GM23338 (cell line): Measurements from ENCODE around the gene SMG6. TPM values are rescaled to one million over a fixed set of nuclear protein-coding genes. Genes with fewer than 3 reads are reported as not detected.

Source experiments
- ATAC-seq: fragments of 200-7000 bp; cut with Tn5 transposase; 3 replicates; pipeline ENCODE4 v1.9.1; 2020
- DNase-seq: peaks from one replicate; pipeline ENCODE4 v3.0.0-alpha.2; 2015; ENCODE audit warnings: low spot score
- H2AFZ ChIP-seq: fragments of 200-600 bp; sonication (generic); 2 replicates; pipeline ENCODE4 v1.8.0; 2016; ENCODE audit warnings: antibody characterized with exemption, mild to moderate bottlenecking, moderate library complexity
- H3F3A ChIP-seq: fragments of 200-600 bp; sonication (generic); replicated peaks from 2 replicates; pipeline ENCODE4 v1.8.0; 2017; ENCODE audit warnings: antibody characterized with exemption, mixed run types, low read depth
- H3K27ac ChIP-seq: fragments of 200-600 bp; sonication (generic); 2 replicates; pipeline ENCODE4 v1.6.1; 2016; ENCODE audit warnings: low read depth
- H3K27me3 ChIP-seq: fragments of 200-600 bp; sonication (generic); 2 replicates; pipeline ENCODE4 v1.8.0; 2016; ENCODE audit warnings: mild to moderate bottlenecking, mixed run types, moderate library complexity; ENCODE audit not compliant: insufficient read depth
- H3K36me3 ChIP-seq: fragments of 200-600 bp; sonication (generic); 2 replicates; pipeline ENCODE4 v1.8.0; 2016; ENCODE audit warnings: mild to moderate bottlenecking; ENCODE audit not compliant: insufficient read depth
- H3K4me1 ChIP-seq: fragments of 200-600 bp; sonication (generic); 2 replicates; pipeline ENCODE4 v1.8.0; 2016; ENCODE audit warnings: mild to moderate bottlenecking, moderate library complexity; ENCODE audit not compliant: insufficient read depth
- H3K4me2 ChIP-seq: fragments of 200-600 bp; sonication (generic); 2 replicates; pipeline ENCODE4 v1.7.1; 2017; ENCODE audit warnings: mixed run types
- H3K4me3 ChIP-seq: fragments of 200-600 bp; sonication (generic); 2 replicates; pipeline ENCODE4 v1.6.1; 2016; ENCODE audit warnings: mixed run types
- H3K79me2 ChIP-seq: fragments of 200-600 bp; sonication (generic); replicated peaks from 2 replicates; pipeline ENCODE4 v1.8.0; 2017; ENCODE audit warnings: mild to moderate bottlenecking; ENCODE audit not compliant: insufficient read depth
- H3K9me2 ChIP-seq: fragments of 200-600 bp; sonication (generic); 2 replicates; pipeline ENCODE4 v1.8.0; 2017; ENCODE audit not compliant: insufficient read depth
- H4K20me1 ChIP-seq: fragments of 200-600 bp; sonication (generic); replicated peaks from 2 replicates; pipeline ENCODE4 v1.8.0; 2017; ENCODE audit warnings: mild to moderate bottlenecking; ENCODE audit not compliant: insufficient read depth
- H3K27ac Mint-ChIP-seq: 2 replicates; pipeline ENCODE4 v1.8.0; 2020; ENCODE audit warnings: inconsistent platforms, mild to moderate bottlenecking, moderate library complexity, mixed read lengths
- H3K27me3 Mint-ChIP-seq: 3 replicates; pipeline ENCODE4 v1.8.0; 2022; ENCODE audit warnings: low read depth, mild to moderate bottlenecking, moderate library complexity, mixed read lengths, inconsistent platforms; ENCODE audit not compliant: insufficient read depth, poor library complexity
- H3K36me3 Mint-ChIP-seq: 3 replicates; pipeline ENCODE4 v1.8.0; 2021; ENCODE audit warnings: low read depth, mild to moderate bottlenecking, inconsistent platforms, moderate library complexity, mixed read lengths
- H3K4me1 Mint-ChIP-seq: 3 replicates; pipeline ENCODE4 v1.8.0; 2020; ENCODE audit warnings: mild to moderate bottlenecking, inconsistent platforms, mixed read lengths
- H3K4me3 Mint-ChIP-seq: 3 replicates; pipeline ENCODE4 v1.8.0; 2021; ENCODE audit warnings: moderate library complexity, mild to moderate bottlenecking, inconsistent platforms, mixed read lengths
- H3K9me3 Mint-ChIP-seq: 3 replicates; pipeline ENCODE4 v1.8.0; 2020; ENCODE audit warnings: moderate library complexity, mild to moderate bottlenecking, inconsistent platforms, mixed read lengths
- CREB1 ChIP-seq: fragments of 250-450 bp; sonication (Bioruptor Pico); IDR thresholded peaks from 2 replicates; pipeline ENCODE4 v1.5.0; 2020; ENCODE audit warnings: low read depth, mild to moderate bottlenecking, moderate library complexity
- EZH2 ChIP-seq: fragments of 200-600 bp; sonication (generic); IDR thresholded peaks from one replicate; pipeline ENCODE4 v1.8.0; 2017; ENCODE audit warnings: antibody characterized with exemption, mild to moderate bottlenecking, low read depth; ENCODE audit not compliant: unreplicated experiment
- EZH2phosphoT487 ChIP-seq: fragments of 200-600 bp; sonication (generic); IDR thresholded peaks from one replicate; pipeline ENCODE4 v1.8.1; 2018; ENCODE audit warnings: antibody characterized with exemption; ENCODE audit not compliant: unreplicated experiment
- POLR2AphosphoS5 ChIP-seq: IDR thresholded peaks from 2 replicates; pipeline ENCODE4 v1.6.1; 2016; ENCODE audit warnings: antibody characterized with exemption, low read depth
- ZNF114 ChIP-seq: fragments of 250-450 bp; sonication (Bioruptor Pico); IDR thresholded peaks from 2 replicates; pipeline ENCODE4 v1.5.0; 2020; ENCODE audit warnings: mild to moderate bottlenecking, moderate library complexity
- ZNF462 ChIP-seq: fragments of 250-450 bp; sonication (Bioruptor Pico); IDR thresholded peaks from 2 replicates; pipeline ENCODE4 v1.5.0; 2020; ENCODE audit warnings: mild to moderate bottlenecking, moderate library complexity
- polyA plus RNA-seq: library from polyadenylated mRNA; unstranded; fragments of >200 nt; fragmentation: Nextera tagmentation; extraction: Ambion mirVana; gene quantifications from 2 replicates; pipeline ENCODE4 v1.2.1, GENCODE V29; 2016
- total RNA-seq: library from RNA; depleted of rRNA; stranded (reverse); fragments of >200 nt; shearing (Covaris generic); gene quantifications from 2 replicates; pipeline ENCODE4 v1.2.3, GENCODE V29; 2014
- TF ChIP-seq, protein P1 (sequence below): IDR thresholded peaks from one replicate; pipeline ENCODE4 v1.6.1; 2018; ENCODE audit warnings: antibody characterized with exemption; ENCODE audit not compliant: unreplicated experiment

Gene SMG6
- total and polyA plus RNA-seq, 2 experiments from 2014 or later: 10.4 to 43.1 TPM

- TF ChIP-seq, protein P1, sequence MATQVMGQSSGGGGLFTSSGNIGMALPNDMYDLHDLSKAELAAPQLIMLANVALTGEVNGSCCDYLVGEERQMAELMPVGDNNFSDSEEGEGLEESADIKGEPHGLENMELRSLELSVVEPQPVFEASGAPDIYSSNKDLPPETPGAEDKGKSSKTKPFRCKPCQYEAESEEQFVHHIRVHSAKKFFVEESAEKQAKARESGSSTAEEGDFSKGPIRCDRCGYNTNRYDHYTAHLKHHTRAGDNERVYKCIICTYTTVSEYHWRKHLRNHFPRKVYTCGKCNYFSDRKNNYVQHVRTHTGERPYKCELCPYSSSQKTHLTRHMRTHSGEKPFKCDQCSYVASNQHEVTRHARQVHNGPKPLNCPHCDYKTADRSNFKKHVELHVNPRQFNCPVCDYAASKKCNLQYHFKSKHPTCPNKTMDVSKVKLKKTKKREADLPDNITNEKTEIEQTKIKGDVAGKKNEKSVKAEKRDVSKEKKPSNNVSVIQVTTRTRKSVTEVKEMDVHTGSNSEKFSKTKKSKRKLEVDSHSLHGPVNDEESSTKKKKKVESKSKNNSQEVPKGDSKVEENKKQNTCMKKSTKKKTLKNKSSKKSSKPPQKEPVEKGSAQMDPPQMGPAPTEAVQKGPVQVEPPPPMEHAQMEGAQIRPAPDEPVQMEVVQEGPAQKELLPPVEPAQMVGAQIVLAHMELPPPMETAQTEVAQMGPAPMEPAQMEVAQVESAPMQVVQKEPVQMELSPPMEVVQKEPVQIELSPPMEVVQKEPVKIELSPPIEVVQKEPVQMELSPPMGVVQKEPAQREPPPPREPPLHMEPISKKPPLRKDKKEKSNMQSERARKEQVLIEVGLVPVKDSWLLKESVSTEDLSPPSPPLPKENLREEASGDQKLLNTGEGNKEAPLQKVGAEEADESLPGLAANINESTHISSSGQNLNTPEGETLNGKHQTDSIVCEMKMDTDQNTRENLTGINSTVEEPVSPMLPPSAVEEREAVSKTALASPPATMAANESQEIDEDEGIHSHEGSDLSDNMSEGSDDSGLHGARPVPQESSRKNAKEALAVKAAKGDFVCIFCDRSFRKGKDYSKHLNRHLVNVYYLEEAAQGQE: no peak
- TF ChIP-seq EZH2 (no peak), POLR2AphosphoS5 (no peak), EZH2phosphoT487 (no peak), CREB1 (CRISPR knock-in tag) (no peak)
These were observed 47.7 kb upstream of the SMG6 start (continued) for GRCh38 chr17:2351269-2351668.

- Mint-ChIP-seq H3K27ac (peak overlapping the region; percentile 97), H3K9me3 (no peaks in the 10 kb centered on the region), H3K4me1 (peaks cover 35% of the 10 kb centered on the region), H3K4me3 (peak overlapping the region; percentile 62), H3K36me3 (peaks cover 11% of the 10 kb centered on the region; the same call in 2 of the 3 replicates), H3K27me3 (peaks cover 11% of the 10 kb centered on the region)
- no peaks in the 10 kb centered on the region for H3K36me3 ChIP-seq
- ATAC-seq (peak; percentile 93), DNase-seq (peak; percentile 98)
- H3F3A ChIP-seq: peaks cover 15% of the 10 kb centered on the region
- no peaks in the 10 kb centered on the region for H4K20me1 ChIP-seq
- no peak overlapping the region for H2AFZ ChIP-seq
- TF ChIP-seq ZNF114 (CRISPR knock-in tag): no peak
- TF ChIP-seq ZNF462 (CRISPR knock-in tag): peak; percentile 47; the same call in 1 of the 2 replicates
- peak; percentile 57; the same call in 1 of the 2 replicates for TF ChIP-seq POLR2AphosphoS5
- peaks cover 9% of the 10 kb centered on the region; the same call in 1 of the 2 replicates for H3K79me2 ChIP-seq
- H3K27ac ChIP-seq: peak overlapping the region; percentile 92
- H3K4me3 ChIP-seq: peak overlapping the region; percentile 37
- no peaks in the 10 kb centered on the region for H3K27me3 ChIP-seq
- H3K4me1 ChIP-seq: peaks cover 17% of the 10 kb centered on the region
- no peaks in the 10 kb centered on the region for H3K9me2 ChIP-seq
- peak overlapping the region; percentile 53 for H3K4me2 ChIP-seq
These were observed 44.5 kb upstream of the SMG6 start for GRCh38 chr17:2347805-2348685.
